ENCODE results near the gene VAV2. TPM values are rescaled to one million over a fixed set of nuclear protein-coding genes. Genes with fewer than 3 reads are reported as not detected.

Gene VAV2
- total and polyA plus RNA-seq, 4 donors: 4.9 to 26.4 (median 17.0) TPM

DNA sequence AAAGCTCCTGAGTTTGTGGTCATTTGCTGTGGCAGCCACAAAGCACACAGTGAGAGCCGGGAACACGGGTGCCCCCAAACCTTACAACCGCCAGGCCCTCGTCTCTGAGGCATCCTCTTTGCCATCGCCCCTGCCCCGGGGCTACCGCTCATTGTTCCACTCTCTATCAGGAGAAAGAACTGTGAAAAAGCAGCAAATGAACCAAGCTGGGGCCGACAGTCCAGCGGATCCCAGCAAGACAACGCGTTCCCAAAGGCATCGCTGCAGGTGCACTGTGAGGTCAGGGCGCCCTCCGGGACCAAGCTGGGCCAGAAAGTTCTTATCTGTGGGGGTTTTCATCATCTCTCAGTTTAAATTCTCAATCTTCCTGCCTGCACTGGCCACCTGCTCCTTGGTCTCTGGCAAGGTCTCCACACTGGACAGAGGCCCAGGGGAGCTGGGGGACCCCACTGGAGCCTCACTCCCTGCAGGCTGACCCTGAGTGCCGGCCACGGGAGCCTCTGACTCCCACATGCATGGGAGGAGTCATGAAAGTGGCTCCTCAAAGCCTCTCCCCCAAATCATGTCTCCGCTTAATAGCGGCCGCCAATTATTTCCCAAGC, 32.1 kb downstream of the VAV2 start:
- Histone ChIP-seq H3K27me3 (ENCODE audit: control insufficient read depth in 4 of 4, insufficient read depth in 4 of 4, low read length in 3 of 4) (no peaks in the 10 kb centered on the region), H3K9ac (ENCODE audit: low read depth in 1 of 2, low read length in 2 of 2) (no peak overlapping the region), H3K27ac (ENCODE audit: low read depth in 1 of 2, low read length in 2 of 2) (no peak overlapping the region), H3K4me3 (ENCODE audit: low read depth in 1 of 3, low read length in 3 of 3) (no peak overlapping the region), H3K36me3 (ENCODE audit: control insufficient read depth in 4 of 4, insufficient read depth in 3 of 4, low read depth in 1 of 4, low read length in 3 of 4) (no peaks in the 10 kb centered on the region), H3K4me1 (ENCODE audit: control insufficient read depth in 4 of 4, insufficient read depth in 4 of 4, low read length in 3 of 4) (peaks cover 16 to 47% (median 24%) of the 10 kb centered on the region in 4 donors), H3K9me3 (ENCODE audit: control insufficient read depth in 4 of 4, low read length in 3 of 4) (no peaks in the 10 kb centered on the region)
- 77% methylated on average over 19 of the region's 19 CpGs for WGBS
- TF ChIP-seq FOXA1 (IDR thresholded peaks at IDR 0.05) (no peak), RXRA (IDR thresholded peaks at IDR 0.05) (no peak), NR2F2 (IDR thresholded peaks at IDR 0.05) (no peak), TAF1 (conservative IDR thresholded peaks at IDR 0.05) (no peak), SP1 (IDR thresholded peaks at IDR 0.05) (no peak), GABPA (IDR thresholded peaks at IDR 0.05 in 1 of 2, conservative IDR thresholded peaks at IDR 0.05 in 1 of 2) (no peak), JUND (IDR thresholded peaks at IDR 0.05) (no peak), HNF4A (conservative IDR thresholded peaks at IDR 0.05) (no peak)
- TF ChIP-seq, protein P1, sequence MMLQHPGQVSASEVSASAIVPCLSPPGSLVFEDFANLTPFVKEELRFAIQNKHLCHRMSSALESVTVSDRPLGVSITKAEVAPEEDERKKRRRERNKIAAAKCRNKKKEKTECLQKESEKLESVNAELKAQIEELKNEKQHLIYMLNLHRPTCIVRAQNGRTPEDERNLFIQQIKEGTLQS (IDR thresholded peaks at IDR 0.05): no peak
- no peak for DNase-seq (ENCODE audit: low spot score)

DNA sequence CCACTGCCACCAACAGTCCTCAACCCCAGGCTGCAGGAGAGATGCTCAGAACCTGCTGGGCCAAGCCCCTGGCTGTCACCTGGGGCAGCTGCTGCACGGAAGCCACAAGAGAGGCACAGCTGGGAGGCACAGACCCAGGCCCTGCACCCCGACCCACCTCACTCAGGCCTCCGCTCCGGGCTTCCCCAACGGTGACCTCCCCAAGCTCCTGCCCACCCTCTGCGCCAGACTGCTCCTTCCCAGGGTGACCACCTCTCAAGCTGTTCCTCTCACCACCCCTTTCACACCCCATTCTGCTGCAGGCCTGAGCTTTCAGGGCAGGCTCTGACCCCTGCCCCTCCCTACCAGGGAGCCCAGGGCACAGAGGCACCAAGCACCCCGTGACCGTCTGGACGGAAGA, 33.0 kb downstream of the VAV2 start:
- DNase-seq (ENCODE audit: low spot score): no peak
- Histone ChIP-seq H3K9ac (ENCODE audit: low read depth in 1 of 2, low read length in 2 of 2) (no peak overlapping the region), H3K4me3 (ENCODE audit: low read depth in 1 of 3, low read length in 3 of 3) (no peak overlapping the region), H3K9me3 (ENCODE audit: control insufficient read depth in 4 of 4, low read length in 3 of 4) (no peaks in the 10 kb centered on the region), H3K27ac (ENCODE audit: low read depth in 1 of 2, low read length in 2 of 2) (no peak overlapping the region), H3K27me3 (ENCODE audit: control insufficient read depth in 4 of 4, insufficient read depth in 4 of 4, low read length in 3 of 4) (no peaks in the 10 kb centered on the region), H3K36me3 (ENCODE audit: control insufficient read depth in 4 of 4, insufficient read depth in 3 of 4, low read depth in 1 of 4, low read length in 3 of 4) (no peaks in the 10 kb centered on the region), H3K4me1 (ENCODE audit: control insufficient read depth in 4 of 4, insufficient read depth in 4 of 4, low read length in 3 of 4) (peaks cover 16 to 49% (median 24%) of the 10 kb centered on the region in 4 donors)
- TF ChIP-seq HNF4G (IDR thresholded peaks at IDR 0.05): no peak
- TF ChIP-seq JUND (IDR thresholded peaks at IDR 0.05): no peak
- no peak for TF ChIP-seq RAD21 (IDR thresholded peaks at IDR 0.05)
- TF ChIP-seq NR2F2 (IDR thresholded peaks at IDR 0.05): no peak
- TF ChIP-seq, protein P2, sequence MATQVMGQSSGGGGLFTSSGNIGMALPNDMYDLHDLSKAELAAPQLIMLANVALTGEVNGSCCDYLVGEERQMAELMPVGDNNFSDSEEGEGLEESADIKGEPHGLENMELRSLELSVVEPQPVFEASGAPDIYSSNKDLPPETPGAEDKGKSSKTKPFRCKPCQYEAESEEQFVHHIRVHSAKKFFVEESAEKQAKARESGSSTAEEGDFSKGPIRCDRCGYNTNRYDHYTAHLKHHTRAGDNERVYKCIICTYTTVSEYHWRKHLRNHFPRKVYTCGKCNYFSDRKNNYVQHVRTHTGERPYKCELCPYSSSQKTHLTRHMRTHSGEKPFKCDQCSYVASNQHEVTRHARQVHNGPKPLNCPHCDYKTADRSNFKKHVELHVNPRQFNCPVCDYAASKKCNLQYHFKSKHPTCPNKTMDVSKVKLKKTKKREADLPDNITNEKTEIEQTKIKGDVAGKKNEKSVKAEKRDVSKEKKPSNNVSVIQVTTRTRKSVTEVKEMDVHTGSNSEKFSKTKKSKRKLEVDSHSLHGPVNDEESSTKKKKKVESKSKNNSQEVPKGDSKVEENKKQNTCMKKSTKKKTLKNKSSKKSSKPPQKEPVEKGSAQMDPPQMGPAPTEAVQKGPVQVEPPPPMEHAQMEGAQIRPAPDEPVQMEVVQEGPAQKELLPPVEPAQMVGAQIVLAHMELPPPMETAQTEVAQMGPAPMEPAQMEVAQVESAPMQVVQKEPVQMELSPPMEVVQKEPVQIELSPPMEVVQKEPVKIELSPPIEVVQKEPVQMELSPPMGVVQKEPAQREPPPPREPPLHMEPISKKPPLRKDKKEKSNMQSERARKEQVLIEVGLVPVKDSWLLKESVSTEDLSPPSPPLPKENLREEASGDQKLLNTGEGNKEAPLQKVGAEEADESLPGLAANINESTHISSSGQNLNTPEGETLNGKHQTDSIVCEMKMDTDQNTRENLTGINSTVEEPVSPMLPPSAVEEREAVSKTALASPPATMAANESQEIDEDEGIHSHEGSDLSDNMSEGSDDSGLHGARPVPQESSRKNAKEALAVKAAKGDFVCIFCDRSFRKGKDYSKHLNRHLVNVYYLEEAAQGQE (IDR thresholded peaks at IDR 0.05): no peak
- no peak for TF ChIP-seq EGR1 (IDR thresholded peaks at IDR 0.05; ENCODE audit: low read depth in 2 of 2)
- TF ChIP-seq GABPA (IDR thresholded peaks at IDR 0.05 in 1 of 2, conservative IDR thresholded peaks at IDR 0.05 in 1 of 2): no peak
- TF ChIP-seq, protein P1 (IDR thresholded peaks at IDR 0.05): no peak
- TF ChIP-seq, protein P3, sequence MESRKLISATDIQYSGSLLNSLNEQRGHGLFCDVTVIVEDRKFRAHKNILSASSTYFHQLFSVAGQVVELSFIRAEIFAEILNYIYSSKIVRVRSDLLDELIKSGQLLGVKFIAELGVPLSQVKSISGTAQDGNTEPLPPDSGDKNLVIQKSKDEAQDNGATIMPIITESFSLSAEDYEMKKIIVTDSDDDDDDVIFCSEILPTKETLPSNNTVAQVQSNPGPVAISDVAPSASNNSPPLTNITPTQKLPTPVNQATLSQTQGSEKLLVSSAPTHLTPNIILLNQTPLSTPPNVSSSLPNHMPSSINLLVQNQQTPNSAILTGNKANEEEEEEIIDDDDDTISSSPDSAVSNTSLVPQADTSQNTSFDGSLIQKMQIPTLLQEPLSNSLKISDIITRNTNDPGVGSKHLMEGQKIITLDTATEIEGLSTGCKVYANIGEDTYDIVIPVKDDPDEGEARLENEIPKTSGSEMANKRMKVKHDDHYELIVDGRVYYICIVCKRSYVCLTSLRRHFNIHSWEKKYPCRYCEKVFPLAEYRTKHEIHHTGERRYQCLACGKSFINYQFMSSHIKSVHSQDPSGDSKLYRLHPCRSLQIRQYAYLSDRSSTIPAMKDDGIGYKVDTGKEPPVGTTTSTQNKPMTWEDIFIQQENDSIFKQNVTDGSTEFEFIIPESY (IDR thresholded peaks at IDR 0.05): no peak
- TF ChIP-seq, protein P4, sequence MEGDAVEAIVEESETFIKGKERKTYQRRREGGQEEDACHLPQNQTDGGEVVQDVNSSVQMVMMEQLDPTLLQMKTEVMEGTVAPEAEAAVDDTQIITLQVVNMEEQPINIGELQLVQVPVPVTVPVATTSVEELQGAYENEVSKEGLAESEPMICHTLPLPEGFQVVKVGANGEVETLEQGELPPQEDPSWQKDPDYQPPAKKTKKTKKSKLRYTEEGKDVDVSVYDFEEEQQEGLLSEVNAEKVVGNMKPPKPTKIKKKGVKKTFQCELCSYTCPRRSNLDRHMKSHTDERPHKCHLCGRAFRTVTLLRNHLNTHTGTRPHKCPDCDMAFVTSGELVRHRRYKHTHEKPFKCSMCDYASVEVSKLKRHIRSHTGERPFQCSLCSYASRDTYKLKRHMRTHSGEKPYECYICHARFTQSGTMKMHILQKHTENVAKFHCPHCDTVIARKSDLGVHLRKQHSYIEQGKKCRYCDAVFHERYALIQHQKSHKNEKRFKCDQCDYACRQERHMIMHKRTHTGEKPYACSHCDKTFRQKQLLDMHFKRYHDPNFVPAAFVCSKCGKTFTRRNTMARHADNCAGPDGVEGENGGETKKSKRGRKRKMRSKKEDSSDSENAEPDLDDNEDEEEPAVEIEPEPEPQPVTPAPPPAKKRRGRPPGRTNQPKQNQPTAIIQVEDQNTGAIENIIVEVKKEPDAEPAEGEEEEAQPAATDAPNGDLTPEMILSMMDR (IDR thresholded peaks at IDR 0.05; ENCODE audit: low read depth, low read length, missing input control): no peak
- TF ChIP-seq HNF4A (conservative IDR thresholded peaks at IDR 0.05): no peak
- no peak for TF ChIP-seq FOXA1 (IDR thresholded peaks at IDR 0.05)
- no peak for TF ChIP-seq TAF1 (conservative IDR thresholded peaks at IDR 0.05)
- WGBS: 97% methylated on average over 9 of the region's 9 CpGs
